Trophoblast cell (in vitro differentiated cells and primary cell): Measurements from ENCODE around the gene TCP11.

Experiments used
- DNase-seq, 2 donors: peaks; one replicate each; pipeline ENCODE4 v3.0.0-alpha.2; 2016
- H2AFZ ChIP-seq: 2 replicates; pipeline ENCODE4 v1.6.1; 2013; ENCODE audit warnings: low read length, moderate library complexity, mild to moderate bottlenecking; ENCODE audit not compliant: insufficient read depth, poor library complexity
- H2AK5ac ChIP-seq: 2 replicates; pipeline ENCODE4 v1.6.1; 2013; ENCODE audit warnings: mild to moderate bottlenecking, low read length
- H2BK120ac ChIP-seq: 2 replicates; pipeline ENCODE4 v1.6.1; 2013; ENCODE audit warnings: low read length, mild to moderate bottlenecking, moderate library complexity; ENCODE audit not compliant: insufficient read depth, poor library complexity
- H2BK12ac ChIP-seq: 2 replicates; pipeline ENCODE4 v1.6.1; 2013; ENCODE audit warnings: mild to moderate bottlenecking, low read length, moderate library complexity
- H2BK5ac ChIP-seq: 2 replicates; pipeline ENCODE4 v1.6.1; 2013; ENCODE audit warnings: low read length, low read depth, moderate library complexity, mild to moderate bottlenecking; ENCODE audit not compliant: poor library complexity
- H3K14ac ChIP-seq: 2 replicates; pipeline ENCODE4 v1.6.1; 2013; ENCODE audit warnings: mild to moderate bottlenecking, low read length
- H3K18ac ChIP-seq: 2 replicates; pipeline ENCODE4 v1.6.1; 2013; ENCODE audit warnings: mild to moderate bottlenecking, low read length
- H3K23ac ChIP-seq: 2 replicates; pipeline ENCODE4 v1.6.1; 2013; ENCODE audit warnings: low read length
- H3K27ac ChIP-seq: 2 replicates; pipeline ENCODE4 v1.5.1; 2013; ENCODE audit warnings: low read depth, mild to moderate bottlenecking, inconsistent platforms, low read length, moderate library complexity
- H3K27me3 ChIP-seq: 2 replicates; pipeline ENCODE4 v1.6.1; 2013; ENCODE audit warnings: inconsistent platforms, mild to moderate bottlenecking, low read length, moderate library complexity; ENCODE audit not compliant: insufficient read depth
- H3K36me3 ChIP-seq, 2 experiments: 1 replicate in 1 of 2; 2 replicates in 1 of 2; pipeline ENCODE4 v1.6.1; 2013; ENCODE audit warnings: low read length in 2 of 2, mild to moderate bottlenecking in 2 of 2, moderate library complexity in 1 of 2; ENCODE audit not compliant: insufficient read depth in 2 of 2, control insufficient read depth in 1 of 2
- H3K4ac ChIP-seq: 2 replicates; pipeline ENCODE4 v1.6.1; 2013; ENCODE audit warnings: low read depth, mild to moderate bottlenecking, low read length, moderate library complexity
- H3K4me1 ChIP-seq, 2 experiments: 1 replicate in 1 of 2; 2 replicates in 1 of 2; pipeline ENCODE4 v1.6.1; 2013; ENCODE audit warnings: low read length in 2 of 2, mild to moderate bottlenecking in 2 of 2, moderate library complexity in 1 of 2; ENCODE audit not compliant: insufficient read depth in 2 of 2, control insufficient read depth in 1 of 2
- H3K4me2 ChIP-seq: 2 replicates; pipeline ENCODE4 v1.6.1; 2013; ENCODE audit warnings: inconsistent platforms, mild to moderate bottlenecking, low read length, moderate library complexity
- H3K4me3 ChIP-seq: 2 replicates; pipeline ENCODE4 v1.5.1; 2013; ENCODE audit warnings: mild to moderate bottlenecking, low read depth, low read length, inconsistent platforms
- H3K79me1 ChIP-seq: one replicate; pipeline ENCODE4 v1.6.1; 2013; ENCODE audit warnings: low read length
- H3K79me2 ChIP-seq: 2 replicates; pipeline ENCODE4 v1.6.1; 2013; ENCODE audit warnings: low read length, mild to moderate bottlenecking; ENCODE audit not compliant: control insufficient read depth, insufficient read depth, poor library complexity
- H3K9ac ChIP-seq: 2 replicates; pipeline ENCODE4 v1.6.1; 2013; ENCODE audit warnings: mild to moderate bottlenecking, low read length
- H3K9me3 ChIP-seq: 2 replicates; pipeline ENCODE4 v1.6.1; 2013; ENCODE audit warnings: low read depth, mild to moderate bottlenecking, control low read depth, inconsistent platforms, low read length; ENCODE audit not compliant: insufficient read depth
- H4K12ac ChIP-seq: 2 replicates; pipeline ENCODE4 v1.6.1; 2013; ENCODE audit warnings: low read depth, mild to moderate bottlenecking, low read length, moderate library complexity
- H4K8ac ChIP-seq: 2 replicates; pipeline ENCODE4 v1.6.1; 2013; ENCODE audit warnings: low read depth, mild to moderate bottlenecking, low read length, moderate library complexity
- H4K91ac ChIP-seq: one replicate; pipeline ENCODE4 v1.6.1; 2013; ENCODE audit warnings: low read depth, mild to moderate bottlenecking, low read length, moderate library complexity
- WGBS: extraction: QIAGEN DNeasy Blood & Tissue Kit; methylation state at CpG from one replicate; pipeline ENCODE4 v1.1.7; 2013; ENCODE audit warnings: missing lambda C conversion rate; ENCODE audit not compliant: insufficient read length, insufficient coverage; ENCODE audit errors: extremely low coverage; 5-methylcytosine and 5-hydroxymethylcytosine counted together

Gene TCP11

DNA sequence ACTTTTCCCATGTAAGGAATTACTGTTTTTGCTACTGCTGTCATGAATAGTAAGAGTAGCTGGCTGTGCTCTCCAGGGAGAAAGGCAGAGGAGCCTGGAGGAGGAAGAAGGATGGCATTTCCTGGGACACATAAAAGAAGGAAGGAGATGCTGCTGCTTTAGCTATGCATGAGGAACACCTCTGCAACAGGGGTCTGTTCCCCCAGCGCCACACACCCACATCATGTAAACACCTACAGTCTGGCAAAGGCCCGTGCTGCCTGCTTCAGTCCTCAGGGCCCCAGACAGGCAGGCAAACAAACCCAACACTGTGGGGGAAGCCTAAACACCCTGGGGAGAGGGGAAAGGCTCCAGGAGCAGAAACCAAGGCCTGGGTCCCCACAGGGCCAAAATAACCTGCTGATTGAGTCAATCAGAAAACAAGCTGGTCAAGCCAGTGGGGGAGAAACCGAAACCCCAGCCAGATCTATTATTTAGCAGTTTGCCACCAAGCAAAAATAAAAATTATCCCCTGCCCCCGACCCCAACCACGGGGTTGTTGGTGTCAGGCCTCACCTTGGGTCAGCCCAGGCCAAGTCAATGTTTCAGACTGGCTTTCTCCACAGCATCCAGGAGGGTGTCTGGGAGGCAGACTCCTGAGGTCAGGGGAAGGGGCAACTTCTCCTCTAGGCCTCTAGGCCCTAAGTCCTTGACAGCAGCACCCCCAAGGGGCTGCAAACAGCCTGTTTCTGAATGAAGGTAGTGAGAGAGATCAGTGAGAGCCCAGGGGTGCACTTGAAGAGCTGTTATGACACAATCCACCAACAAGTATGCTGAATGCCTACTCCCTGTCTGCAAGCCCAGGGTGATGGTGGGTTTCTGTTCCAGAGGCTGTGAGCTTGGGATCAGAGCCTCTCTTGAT, 38.0 kb upstream of the TCP11 start:
- H4K91ac ChIP-seq: no peak overlapping the region
- no peak overlapping the region for H3K14ac ChIP-seq

DNA sequence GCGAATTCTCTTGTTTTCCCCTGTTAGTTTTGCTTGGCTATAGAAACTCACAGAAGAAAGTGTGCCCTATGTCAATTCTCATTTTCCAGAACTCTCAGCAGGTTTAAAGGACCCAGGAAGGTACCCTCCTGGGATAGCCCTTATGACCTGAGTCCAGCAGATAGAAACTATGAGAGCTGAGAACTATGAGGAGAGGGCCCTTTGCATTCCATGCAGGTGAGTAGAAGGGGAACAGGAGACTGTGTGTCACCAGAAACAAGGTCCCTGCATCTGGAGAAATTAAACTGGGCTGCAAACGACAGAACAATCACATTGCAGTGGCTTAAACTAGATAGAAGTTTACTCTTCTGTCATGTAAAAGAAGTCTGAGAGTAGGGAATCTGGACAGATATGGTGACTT, 36.9 kb upstream of the TCP11 start:
- H3K27ac ChIP-seq: no peak overlapping the region
- H2BK5ac ChIP-seq: no peak overlapping the region
- H4K91ac ChIP-seq: no peak overlapping the region
- H2AFZ ChIP-seq: no peak overlapping the region
- H3K14ac ChIP-seq: no peak overlapping the region
- peak; percentile 58 to 77 for DNase-seq
- no peak overlapping the region for H2BK12ac ChIP-seq
- no peak overlapping the region for H4K8ac ChIP-seq
- no peak overlapping the region for H3K4ac ChIP-seq
- H3K4me2 ChIP-seq: no peak overlapping the region
- H3K9ac ChIP-seq: no peak overlapping the region
- no peak overlapping the region for H4K12ac ChIP-seq
- H3K18ac ChIP-seq: no peak overlapping the region
- H3K27me3 ChIP-seq: no peaks in the 10 kb centered on the region
- H2AK5ac ChIP-seq: no peak overlapping the region
- H3K36me3 ChIP-seq: no peaks in the 10 kb centered on the region
- peaks cover 3% of the 10 kb centered on the region for H3K79me1 ChIP-seq
- H3K4me1 ChIP-seq: peaks cover 15 to 19% of the 10 kb centered on the region in 2 experiments
- peaks cover 2% of the 10 kb centered on the region for H3K9me3 ChIP-seq
- no peaks in the 10 kb centered on the region for H3K79me2 ChIP-seq
- no CpG with 5 or more reads among the region's 2 CpGs for WGBS
- no peak overlapping the region for H2BK120ac ChIP-seq
- no peak overlapping the region for H3K23ac ChIP-seq
- no peak overlapping the region for H3K4me3 ChIP-seq

More for the DNA sequence above, 38.0 kb upstream of the TCP11 start:
- peaks cover 12 to 14% of the 10 kb centered on the region in 2 experiments for H3K4me1 ChIP-seq
- no peak overlapping the region for H4K12ac ChIP-seq
- no peak overlapping the region for H3K9ac ChIP-seq
- H3K79me2 ChIP-seq: no peaks in the 10 kb centered on the region
- H2AFZ ChIP-seq: no peak overlapping the region
- H3K4me3 ChIP-seq: no peak overlapping the region
- H3K27ac ChIP-seq: no peak overlapping the region
- H3K4ac ChIP-seq: no peak overlapping the region
- no peak overlapping the region for H2BK5ac ChIP-seq
- H3K23ac ChIP-seq: no peak overlapping the region
- H4K8ac ChIP-seq: no peak overlapping the region
- WGBS: no CpG with 5 or more reads among the region's 5 CpGs
- no peak overlapping the region for H2BK120ac ChIP-seq
- no peak overlapping the region for H3K18ac ChIP-seq
- no peaks in the 10 kb centered on the region for H3K36me3 ChIP-seq
- no peak overlapping the region for H2AK5ac ChIP-seq
- no peak for DNase-seq
- no peaks in the 10 kb centered on the region for H3K27me3 ChIP-seq
- no peak overlapping the region for H3K4me2 ChIP-seq
- H2BK12ac ChIP-seq: peak overlapping the region; percentile 8
- no peaks in the 10 kb centered on the region for H3K9me3 ChIP-seq
- peaks cover 3% of the 10 kb centered on the region for H3K79me1 ChIP-seq

DNA sequence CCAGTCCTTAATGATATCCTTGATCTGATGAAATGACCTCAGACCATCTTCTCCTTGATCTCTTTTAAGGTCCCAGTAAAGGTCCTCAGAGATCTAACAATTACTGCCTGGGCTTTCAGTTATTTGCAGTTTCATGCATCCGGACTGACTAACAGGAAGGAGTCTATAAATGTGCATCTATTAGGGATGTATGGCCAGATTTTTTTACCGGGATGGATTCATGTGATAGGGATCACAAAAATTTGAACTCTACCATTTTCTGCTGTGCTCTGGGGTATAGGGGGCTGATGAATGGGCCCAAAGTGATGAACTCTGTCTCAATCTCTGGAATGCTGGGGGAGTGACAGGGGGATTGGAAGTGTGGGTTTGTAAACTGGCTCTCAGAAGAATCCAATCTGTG, 36.5 kb upstream of the TCP11 start:
- H2BK120ac ChIP-seq: no peak overlapping the region
- H4K8ac ChIP-seq: no peak overlapping the region
- H4K91ac ChIP-seq: no peak overlapping the region
- H3K9me3 ChIP-seq: peaks cover 2% of the 10 kb centered on the region
- H2AFZ ChIP-seq: no peak overlapping the region
- H3K27ac ChIP-seq: no peak overlapping the region
- H3K4me2 ChIP-seq: no peak overlapping the region
- H2BK12ac ChIP-seq: no peak overlapping the region
- WGBS: no CpG with 5 or more reads among the region's 2 CpGs
- no peak overlapping the region for H4K12ac ChIP-seq
- no peak overlapping the region for H3K4me3 ChIP-seq
- no peak overlapping the region for H3K18ac ChIP-seq
- no peak overlapping the region for H3K14ac ChIP-seq
- peaks cover 15 to 19% of the 10 kb centered on the region in 2 experiments for H3K4me1 ChIP-seq
- no peaks in the 10 kb centered on the region for H3K27me3 ChIP-seq
- peak; percentile 22 to 46 for DNase-seq
- H3K4ac ChIP-seq: no peak overlapping the region
- H2BK5ac ChIP-seq: no peak overlapping the region
- H3K23ac ChIP-seq: no peak overlapping the region
- no peak overlapping the region for H3K9ac ChIP-seq
- H2AK5ac ChIP-seq: no peak overlapping the region
- no peaks in the 10 kb centered on the region for H3K36me3 ChIP-seq
- H3K79me2 ChIP-seq: no peaks in the 10 kb centered on the region
- H3K79me1 ChIP-seq: peaks cover 3% of the 10 kb centered on the region

DNA sequence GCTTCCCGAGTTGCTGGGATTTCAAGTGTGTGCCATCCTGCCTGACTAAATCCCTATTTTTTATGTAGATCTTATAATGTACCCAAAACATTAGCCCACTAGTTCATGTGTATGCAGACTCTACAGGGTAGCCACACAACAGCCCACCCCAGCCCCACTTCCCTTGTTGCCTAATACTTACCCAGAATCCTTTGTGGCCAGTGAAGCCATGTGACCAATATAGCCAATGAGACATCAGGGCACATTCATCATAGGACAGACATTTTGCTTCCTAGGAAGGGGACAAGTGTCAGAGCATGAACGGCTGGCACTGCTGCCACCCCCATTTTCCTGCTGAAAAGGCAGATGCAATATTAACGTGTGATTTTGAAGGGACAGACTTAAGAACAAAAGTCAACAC, 36.0 kb upstream of the TCP11 start:
- DNase-seq: no peak
- H3K4me3 ChIP-seq: no peak overlapping the region
- H3K4ac ChIP-seq: no peak overlapping the region
- H3K79me1 ChIP-seq: peaks cover 3% of the 10 kb centered on the region
- no peak overlapping the region for H3K9ac ChIP-seq
- no peak overlapping the region for H3K18ac ChIP-seq
- no peak overlapping the region for H2AK5ac ChIP-seq
- peaks cover 14 to 18% of the 10 kb centered on the region in 2 experiments for H3K4me1 ChIP-seq
- H3K36me3 ChIP-seq: no peaks in the 10 kb centered on the region
- H2BK120ac ChIP-seq: no peak overlapping the region
- no peak overlapping the region for H3K27ac ChIP-seq
- H4K91ac ChIP-seq: no peak overlapping the region
- no peaks in the 10 kb centered on the region for H3K27me3 ChIP-seq
- H4K12ac ChIP-seq: no peak overlapping the region
- no CpG with 5 or more reads among the region's 3 CpGs for WGBS
- H4K8ac ChIP-seq: no peak overlapping the region
- no peak overlapping the region for H2AFZ ChIP-seq
- no peak overlapping the region for H2BK5ac ChIP-seq
- no peaks in the 10 kb centered on the region for H3K79me2 ChIP-seq
- peaks cover 2% of the 10 kb centered on the region for H3K9me3 ChIP-seq
- H3K23ac ChIP-seq: no peak overlapping the region
- no peak overlapping the region for H2BK12ac ChIP-seq
- no peak overlapping the region for H3K14ac ChIP-seq
- H3K4me2 ChIP-seq: no peak overlapping the region
